Nephron (organoid): ENCODE data around the gene USH1G.

Experiments
- H3K27ac Mint-ChIP-seq, 3 experiments: 2 replicates each; pipeline ENCODE4 v1.8.0; 2020; ENCODE audit warnings: mixed read lengths in 3 of 3, mild to moderate bottlenecking in 2 of 3, moderate library complexity in 1 of 3
- H3K27me3 Mint-ChIP-seq: 2 replicates; pipeline ENCODE4 v1.8.0; 2021; ENCODE audit warnings: low read depth, mild to moderate bottlenecking, moderate library complexity, mixed read lengths
- H3K36me3 Mint-ChIP-seq: 2 replicates; pipeline ENCODE4 v1.8.0; 2020; ENCODE audit warnings: low read depth, mixed read lengths
- H3K4me1 Mint-ChIP-seq: 2 replicates; pipeline ENCODE4 v1.8.0; 2020; ENCODE audit warnings: mixed read lengths
- H3K4me3 Mint-ChIP-seq, 3 experiments: 2 replicates each; pipeline ENCODE4 v1.8.0; 2020; ENCODE audit warnings: mild to moderate bottlenecking in 3 of 3, mixed read lengths in 3 of 3, moderate library complexity in 2 of 3
- H3K9me3 Mint-ChIP-seq: 2 replicates; pipeline ENCODE4 v1.8.0; 2020; ENCODE audit warnings: mixed read lengths
- TF ChIP-seq, protein P1 (sequence below), 3 experiments: fragments of 200-600 bp; sonication (generic); IDR thresholded peaks; one replicate each; pipeline ENCODE4 v1.5.0; 2021; ENCODE audit warnings: antibody characterized with exemption in 3 of 3; ENCODE audit not compliant: unreplicated experiment in 3 of 3

The USH1G gene

DNA sequence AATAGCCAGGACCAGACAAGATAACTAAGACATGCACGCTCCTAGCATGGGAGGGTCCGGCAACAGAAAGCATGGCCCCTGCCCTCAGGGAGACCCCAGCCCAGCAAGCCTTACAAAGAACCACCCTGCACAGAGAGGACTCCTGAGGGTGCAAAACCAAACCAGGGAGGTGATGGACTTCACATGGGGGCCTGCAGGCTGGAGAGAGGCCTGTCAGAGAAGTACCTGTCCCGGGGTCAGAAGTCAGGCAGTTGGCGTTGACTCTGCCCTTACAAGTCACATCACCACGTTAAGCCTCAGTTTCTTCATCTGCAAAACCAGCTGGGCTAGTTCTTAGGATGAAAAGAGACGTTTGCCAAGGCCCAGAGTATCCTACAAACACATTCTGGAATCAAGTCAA, 5.7 kb upstream of the USH1G start:
- H3K27me3 Mint-ChIP-seq, result peaks cover 99% of the 10 kb centered on the region

DNA sequence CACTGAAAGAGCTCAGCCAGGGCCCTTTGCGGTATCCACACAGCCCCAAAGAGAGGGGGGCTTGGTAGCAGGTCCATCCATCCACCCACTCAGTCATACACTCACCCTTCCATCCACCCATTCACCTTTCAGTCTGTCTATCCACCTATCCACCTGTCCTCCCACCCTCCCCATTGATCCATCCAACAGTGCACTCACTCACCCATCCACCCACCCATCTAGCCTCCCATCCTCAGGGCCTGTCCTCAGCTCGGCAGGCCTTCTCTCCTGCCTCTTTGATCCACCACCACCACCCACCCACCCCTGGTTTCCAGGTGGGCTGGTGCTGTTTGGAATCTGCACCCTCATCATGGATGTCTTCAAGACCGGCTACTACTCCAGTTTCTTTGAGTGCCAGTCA, 2.2 kb upstream of the USH1G start:
- H3K9me3 Mint-ChIP-seq, result no peaks in the 10 kb centered on the region

More for the DNA sequence above, 5.7 kb upstream of the USH1G start:
- Mint-ChIP-seq H3K4me3 (no peak overlapping the region), H3K27ac (no peak overlapping the region), H3K36me3 (no peaks in the 10 kb centered on the region), H3K9me3 (no peaks in the 10 kb centered on the region), H3K4me1 (no peaks in the 10 kb centered on the region)
- TF ChIP-seq, protein P1, sequence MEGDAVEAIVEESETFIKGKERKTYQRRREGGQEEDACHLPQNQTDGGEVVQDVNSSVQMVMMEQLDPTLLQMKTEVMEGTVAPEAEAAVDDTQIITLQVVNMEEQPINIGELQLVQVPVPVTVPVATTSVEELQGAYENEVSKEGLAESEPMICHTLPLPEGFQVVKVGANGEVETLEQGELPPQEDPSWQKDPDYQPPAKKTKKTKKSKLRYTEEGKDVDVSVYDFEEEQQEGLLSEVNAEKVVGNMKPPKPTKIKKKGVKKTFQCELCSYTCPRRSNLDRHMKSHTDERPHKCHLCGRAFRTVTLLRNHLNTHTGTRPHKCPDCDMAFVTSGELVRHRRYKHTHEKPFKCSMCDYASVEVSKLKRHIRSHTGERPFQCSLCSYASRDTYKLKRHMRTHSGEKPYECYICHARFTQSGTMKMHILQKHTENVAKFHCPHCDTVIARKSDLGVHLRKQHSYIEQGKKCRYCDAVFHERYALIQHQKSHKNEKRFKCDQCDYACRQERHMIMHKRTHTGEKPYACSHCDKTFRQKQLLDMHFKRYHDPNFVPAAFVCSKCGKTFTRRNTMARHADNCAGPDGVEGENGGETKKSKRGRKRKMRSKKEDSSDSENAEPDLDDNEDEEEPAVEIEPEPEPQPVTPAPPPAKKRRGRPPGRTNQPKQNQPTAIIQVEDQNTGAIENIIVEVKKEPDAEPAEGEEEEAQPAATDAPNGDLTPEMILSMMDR (IDR thresholded peaks at IDR 0.05; ENCODE audit: unreplicated experiment in 3 of 3), result no peak

DNA sequence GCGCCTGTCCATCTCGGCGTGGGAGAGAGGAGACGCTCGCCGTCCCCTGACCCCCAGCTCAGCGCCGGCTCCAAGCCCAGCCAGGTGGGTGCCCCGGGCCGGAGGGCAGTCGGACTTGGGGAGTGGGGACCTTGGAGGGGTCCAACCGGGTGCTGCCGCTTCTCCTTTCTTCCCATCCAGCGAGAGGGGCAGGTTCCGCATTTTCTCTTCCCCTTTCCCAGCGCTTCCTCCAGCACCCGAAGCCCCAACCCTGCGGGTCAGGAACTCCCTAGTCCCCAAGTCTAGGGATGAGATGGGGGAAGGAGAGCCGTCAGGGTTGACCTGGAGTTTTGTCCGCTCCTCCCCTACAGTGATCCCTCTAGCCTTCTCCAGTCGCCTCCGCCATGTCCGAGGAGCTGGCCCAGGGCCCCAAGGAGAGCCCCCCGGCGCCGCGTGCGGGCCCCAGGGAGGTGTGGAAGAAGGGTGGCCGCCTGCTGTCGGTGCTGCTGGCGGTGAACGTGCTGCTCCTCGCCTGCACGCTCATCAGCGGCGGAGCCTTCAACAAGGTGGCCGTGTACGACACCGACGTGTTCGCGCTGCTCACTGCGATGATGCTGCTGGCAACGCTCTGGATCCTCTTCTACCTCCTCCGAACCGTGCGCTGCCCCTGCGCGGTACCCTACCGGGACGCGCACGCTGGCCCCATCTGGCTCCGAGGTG, 1.3 kb upstream of the USH1G start, which contains the start of gene OTOP2:
TSS of gene OTOP2 (plus strand) at position 24 of the 699 bp plus-strand sequence. CDS start at position 384, 360 bp downstream.
- peak within 1 kb of the TSS; percentile 54 to 72 (median 71) for H3K4me3 Mint-ChIP-seq
- no peaks in the 10 kb centered on the region for H3K9me3 Mint-ChIP-seq
- no peaks in the 10 kb centered on the region for H3K4me1 Mint-ChIP-seq
- no peaks in the 10 kb centered on the region for H3K36me3 Mint-ChIP-seq
- TF ChIP-seq, protein P1 (IDR thresholded peaks at IDR 0.05; ENCODE audit: unreplicated experiment in 3 of 3), result no peak
- H3K27me3 Mint-ChIP-seq, result peaks cover 84% of the 10 kb centered on the region
- H3K27ac Mint-ChIP-seq, result no peak within 1 kb of the TSS

More for the DNA sequence above, 2.2 kb upstream of the USH1G start:
- no peaks in the 10 kb centered on the region for H3K36me3 Mint-ChIP-seq
- no peaks in the 10 kb centered on the region for H3K4me1 Mint-ChIP-seq
- H3K27ac Mint-ChIP-seq, result no peak overlapping the region
- peaks cover 89% of the 10 kb centered on the region for H3K27me3 Mint-ChIP-seq
- H3K4me3 Mint-ChIP-seq, result peak overlapping the region in 2 of 3 experiments; percentile 23 to 45
- TF ChIP-seq, protein P1 (IDR thresholded peaks at IDR 0.05; ENCODE audit: unreplicated experiment in 3 of 3), result no peak

DNA sequence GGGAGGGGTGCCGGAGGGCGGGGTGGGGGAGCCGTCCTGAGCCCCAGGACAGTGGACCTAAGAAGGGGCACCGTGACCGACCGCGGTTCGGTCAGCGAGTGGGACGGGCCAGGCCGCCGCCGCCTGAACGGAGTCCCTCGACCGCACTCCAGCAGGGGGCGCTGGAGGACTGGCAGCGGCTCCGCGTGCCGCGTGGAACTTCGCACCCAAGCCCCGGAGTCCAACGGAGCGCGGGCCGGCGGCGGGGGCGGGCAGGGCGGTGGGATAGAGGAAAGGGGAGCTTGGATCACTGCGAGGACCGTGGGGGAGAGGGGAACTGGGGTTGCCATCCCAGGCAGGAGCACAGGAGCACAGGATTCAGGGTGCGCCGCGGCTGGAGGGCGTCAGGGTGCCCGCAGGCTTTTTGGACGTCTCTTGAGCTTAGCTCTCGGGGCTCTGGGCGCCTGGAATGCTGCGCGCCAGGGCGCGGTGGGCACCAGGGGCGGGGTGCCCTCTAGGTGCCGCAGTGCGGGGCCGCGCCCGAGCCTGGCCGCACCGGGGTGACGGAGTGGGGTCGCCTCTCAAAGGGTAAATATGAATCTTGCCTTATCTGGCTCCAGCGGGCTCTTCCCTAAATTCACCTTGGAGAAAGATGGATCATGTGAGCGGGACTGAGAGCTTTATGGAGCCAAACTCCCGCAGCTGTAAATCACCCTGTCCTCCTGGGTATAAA, 639 bp upstream of the USH1G start:
- Mint-ChIP-seq H3K4me1 (no peaks in the 10 kb centered on the region), H3K9me3 (no peaks in the 10 kb centered on the region), H3K27ac (no peak overlapping the region), H3K4me3 (peak overlapping the region in 1 of 3 experiments; percentile 71), H3K36me3 (no peaks in the 10 kb centered on the region), H3K27me3 (peaks cover 85% of the 10 kb centered on the region)
- TF ChIP-seq, protein P1 (IDR thresholded peaks at IDR 0.05; ENCODE audit: unreplicated experiment in 3 of 3), result peak; percentile 80 to 88 (median 81)

DNA sequence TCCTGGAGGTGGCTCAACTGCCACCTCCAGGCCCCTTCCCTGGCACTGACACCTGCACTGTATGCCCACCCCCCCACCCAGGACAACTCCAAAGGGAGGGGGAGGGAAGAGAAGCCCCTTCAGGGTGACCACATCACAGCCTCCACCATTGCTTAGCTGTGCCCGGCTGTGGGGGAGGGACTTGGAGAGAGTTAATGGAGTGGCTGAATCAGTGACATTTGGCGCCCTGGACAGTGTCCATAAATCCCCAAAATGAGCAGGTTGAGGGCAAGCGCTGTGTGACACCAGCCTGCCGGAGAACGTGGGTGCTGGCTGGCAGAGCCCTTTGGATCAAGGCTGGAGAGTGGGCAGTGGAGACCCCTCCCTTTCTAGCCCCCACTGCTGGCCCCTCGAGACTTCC, 883 bp downstream of the USH1G start:
- no peaks in the 10 kb centered on the region for H3K4me1 Mint-ChIP-seq
- peak overlapping the region; percentile 61 to 74 (median 72) for H3K4me3 Mint-ChIP-seq
- H3K36me3 Mint-ChIP-seq, result no peaks in the 10 kb centered on the region
- no peaks in the 10 kb centered on the region for H3K9me3 Mint-ChIP-seq
- TF ChIP-seq, protein P1 (IDR thresholded peaks at IDR 0.05; ENCODE audit: unreplicated experiment in 3 of 3), result no peak
- no peak overlapping the region for H3K27ac Mint-ChIP-seq
- peaks cover 77% of the 10 kb centered on the region for H3K27me3 Mint-ChIP-seq
